SK-N-SH (cell line): ENCODE measurements around the gene EIF4G1. TPM values are rescaled to one million over a fixed set of nuclear protein-coding genes. Genes with fewer than 3 reads are reported as not detected.

ENCODE experiments used
- CTCF ChIA-PET: fragments of 300-600, 350-600 bp; formaldehyde crosslinking; extraction: SDS; loops from one replicate; lab custom pipeline; 2021; lab: Yijun Ruan, JAX
- POLR2A ChIA-PET: fragments of 350-600 bp; sonication (Branson Sonifier 250); formaldehyde crosslinking; extraction: SDS; loops from one replicate; lab custom pipeline; 2020; ENCODE audit warnings: antibody characterized with exemption, inconsistent platforms; lab: Yijun Ruan, JAX
- DNase-seq: peaks from one replicate; pipeline ENCODE4 v3.0.0; 2012
- H2AFZ ChIP-seq: fragments of 200-600 bp; sonication (generic); 2 replicates; pipeline ENCODE4 v1.8.1; 2016; ENCODE audit warnings: antibody characterized with exemption, mild to moderate bottlenecking, low read depth
- H3F3A ChIP-seq: fragments of 200-600 bp; sonication (generic); replicated peaks from 2 replicates; pipeline ENCODE3; 2016; ENCODE audit warnings: antibody characterized with exemption, mild to moderate bottlenecking; ENCODE audit not compliant: insufficient read depth
- H3K27ac ChIP-seq, 2 experiments: fragments of 200-500 bp in 1 of 2; fragments of 200-600 bp in 1 of 2; sonication (Bioruptor generic) in 1 of 2; sonication (generic), shearing (Covaris generic) in 1 of 2; 2 replicates each; pipeline versions ENCODE4 v1.5.1 to v1.6.1; 2014 to 2016; ENCODE audit warnings: low read depth in 2 of 2, inconsistent platforms in 1 of 2, low read length in 1 of 2, mild to moderate bottlenecking in 1 of 2, mixed read lengths in 1 of 2
- H3K27me3 ChIP-seq: fragments of 200-600 bp; sonication (generic), shearing (Covaris generic); 2 replicates; pipeline ENCODE4 v1.6.1; 2016; ENCODE audit warnings: mixed run types; ENCODE audit not compliant: insufficient read depth
- H3K36me3 ChIP-seq, 2 experiments: fragments of 200-500 bp in 1 of 2; fragments of 200-600 bp in 1 of 2; sonication (Bioruptor generic) in 1 of 2; sonication (generic) in 1 of 2; replicated peaks in 1 of 2; 2 replicates each; pipeline versions ENCODE3 to v1.5.1; 2014 to 2016; ENCODE audit warnings: low read length in 1 of 2, mild to moderate bottlenecking in 1 of 2; ENCODE audit not compliant: insufficient read depth in 2 of 2, control insufficient read depth in 1 of 2
- H3K4me1 ChIP-seq, 2 experiments: fragments of 200-500 bp in 1 of 2; fragments of 200-600 bp in 1 of 2; sonication (Bioruptor generic) in 1 of 2; sonication (generic), shearing (Covaris generic) in 1 of 2; 2 replicates each; pipeline versions ENCODE4 v1.5.1 to v1.6.1; 2014 to 2016; ENCODE audit warnings: low read depth in 1 of 2, low read length in 1 of 2, mixed run types in 1 of 2; ENCODE audit not compliant: insufficient read depth in 2 of 2, control insufficient read depth in 1 of 2
- H3K4me2 ChIP-seq: fragments of 200-600 bp; sonication (generic), shearing (Covaris generic); 2 replicates; pipeline ENCODE4 v1.6.1; 2017; ENCODE audit warnings: mixed run types
- H3K4me3 ChIP-seq, 2 experiments: fragments of 200-500 bp in 1 of 2; fragments of 200-600 bp in 1 of 2; sonication (Bioruptor generic) in 1 of 2; sonication (generic), shearing (Covaris generic) in 1 of 2; 2 replicates each; pipeline versions ENCODE4 v1.5.1 to v1.8.1; 2014 to 2016; ENCODE audit warnings: low read depth in 2 of 2, inconsistent platforms in 1 of 2, low read length in 1 of 2, mild to moderate bottlenecking in 1 of 2, mixed read lengths in 1 of 2, moderate library complexity in 1 of 2
- H3K79me2 ChIP-seq: fragments of 200-600 bp; sonication (generic); 2 replicates; pipeline ENCODE4 v1.8.1; 2017; ENCODE audit warnings: mild to moderate bottlenecking; ENCODE audit not compliant: insufficient read depth
- H3K9ac ChIP-seq: fragments of 200-600 bp; sonication (generic); 2 replicates; pipeline ENCODE4 v1.6.1; 2017; ENCODE audit warnings: mixed run types
- H3K9me2 ChIP-seq: fragments of 200-600 bp; sonication (generic); 2 replicates; pipeline ENCODE4 v1.6.1; 2017; ENCODE audit warnings: mixed run types
- H3K9me3 ChIP-seq: fragments of 200-600 bp; sonication (generic); 2 replicates; pipeline ENCODE4 v1.6.1; 2017; ENCODE audit warnings: mixed run types, mild to moderate bottlenecking, moderate library complexity
- H4K20me1 ChIP-seq: fragments of 200-600 bp; sonication (generic); 2 replicates; pipeline ENCODE4 v1.6.1; 2017; ENCODE audit warnings: mild to moderate bottlenecking, mixed run types; ENCODE audit not compliant: insufficient read depth
- EZH2phosphoT487 ChIP-seq: fragments of 200-600 bp; sonication (generic); IDR thresholded peaks from 2 replicates; pipeline ENCODE4 v1.6.1; 2017; ENCODE audit warnings: low read depth, mixed run types, mild to moderate bottlenecking, antibody characterized with exemption, moderate library complexity, borderline replicate concordance
- FOSL2 ChIP-seq: IDR thresholded peaks from 2 replicates; pipeline ENCODE4 v1.4.0; 2012; ENCODE audit warnings: low read depth, mild to moderate bottlenecking, moderate library complexity, borderline replicate concordance
- FOXJ3 ChIP-seq: sonication (generic); formaldehyde crosslinking; IDR thresholded peaks from 2 replicates; pipeline ENCODE4 v1.5.1; 2020; ENCODE audit warnings: mild to moderate bottlenecking, missing genetic modification reagents
- NFIC ChIP-seq: IDR thresholded peaks from 2 replicates; pipeline ENCODE4 v1.4.0; 2012; ENCODE audit warnings: borderline replicate concordance
- NRF1 ChIP-seq: IDR thresholded peaks from 2 replicates; pipeline ENCODE4 v1.6.1; 2012; ENCODE audit warnings: low read depth, mild to moderate bottlenecking, low read length
- RCOR1 ChIP-seq: fragments of 150-350 bp; IDR thresholded peaks from 2 replicates; pipeline ENCODE4 v1.6.1; 2017; ENCODE audit warnings: antibody characterized with exemption, low read length
- RXRA ChIP-seq: IDR thresholded peaks from 2 replicates; pipeline ENCODE4 v1.4.0; 2012; ENCODE audit warnings: low read depth, mild to moderate bottlenecking, borderline replicate concordance
- TCF12 ChIP-seq: IDR thresholded peaks from 2 replicates; pipeline ENCODE4 v1.4.0; 2012
- USF1 ChIP-seq: IDR thresholded peaks from 2 replicates; pipeline ENCODE4 v1.4.0; 2012; ENCODE audit warnings: low read depth, borderline replicate concordance
- WGBS: methylation state at CpG from one replicate; pipeline ENCODE4 v1.1.6; 2017; ENCODE audit warnings: low lambda C conversion rate; 5-methylcytosine and 5-hydroxymethylcytosine counted together
- polyA plus RNA-seq, 3 experiments: library from polyadenylated mRNA; depleted of rRNA; stranded (reverse); fragments of >200 nt; gene quantifications; 2 replicates each; pipeline ENCODE4 v1.2.3, GENCODE V29; 2012
- TF ChIP-seq, protein P1 (sequence below): IDR thresholded peaks from 2 replicates; pipeline ENCODE4; 2012

The EIF4G1 gene
- polyA plus RNA-seq, 1 of the 3 experiments (the other 2 are of a cell fraction) = 262 TPM

GRCh38 chr3:184366619-184367289, 52.3 kb downstream of the EIF4G1 start:
- Histone ChIP-seq H3K4me2 (peak overlapping the region; percentile 42; the same call in 1 of the 2 replicates), H2AFZ (no peak overlapping the region), H3K79me2 (peaks cover 33% of the 10 kb centered on the region), H3K9ac (no peak overlapping the region), H3K36me3 (peaks cover 29 to 31% of the 10 kb centered on the region in 2 experiments), H3K4me3 (no peak overlapping the region), H3K4me1 (peaks cover 8 to 29% of the 10 kb centered on the region in 2 experiments; a peak in 3 of 4 replicates), H4K20me1 (peaks cover 43% of the 10 kb centered on the region), H3F3A (peaks cover 51% of the 10 kb centered on the region), H3K27me3 (no peaks in the 10 kb centered on the region), H3K27ac (peak overlapping the region in 1 of 2 experiments; percentile 48; a peak in 1 of 4 replicates), H3K9me2 (no peaks in the 10 kb centered on the region), H3K9me3 (no peaks in the 10 kb centered on the region)
- TF ChIP-seq TCF12 (peak; percentile 33), NFIC (no peak)
- TF ChIP-seq, protein P1, sequence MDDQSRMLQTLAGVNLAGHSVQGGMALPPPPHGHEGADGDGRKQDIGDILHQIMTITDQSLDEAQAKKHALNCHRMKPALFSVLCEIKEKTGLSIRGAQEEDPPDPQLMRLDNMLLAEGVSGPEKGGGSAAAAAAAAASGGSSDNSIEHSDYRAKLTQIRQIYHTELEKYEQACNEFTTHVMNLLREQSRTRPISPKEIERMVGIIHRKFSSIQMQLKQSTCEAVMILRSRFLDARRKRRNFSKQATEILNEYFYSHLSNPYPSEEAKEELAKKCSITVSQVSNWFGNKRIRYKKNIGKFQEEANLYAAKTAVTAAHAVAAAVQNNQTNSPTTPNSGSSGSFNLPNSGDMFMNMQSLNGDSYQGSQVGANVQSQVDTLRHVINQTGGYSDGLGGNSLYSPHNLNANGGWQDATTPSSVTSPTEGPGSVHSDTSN = no peak
- ChIA-PET CTCF (interaction anchor here (0.6 to 11.1 kb wide), 4 partner anchors 16 to 176 kb away, joined by 3 to 165 read pairs (median 3); no protein-coding TSS in a partner anchor), POLR2A (no interaction called here)
- WGBS = 88% methylated on average over 5 of the region's 5 CpGs
- DNase-seq = no peak

DNA sequence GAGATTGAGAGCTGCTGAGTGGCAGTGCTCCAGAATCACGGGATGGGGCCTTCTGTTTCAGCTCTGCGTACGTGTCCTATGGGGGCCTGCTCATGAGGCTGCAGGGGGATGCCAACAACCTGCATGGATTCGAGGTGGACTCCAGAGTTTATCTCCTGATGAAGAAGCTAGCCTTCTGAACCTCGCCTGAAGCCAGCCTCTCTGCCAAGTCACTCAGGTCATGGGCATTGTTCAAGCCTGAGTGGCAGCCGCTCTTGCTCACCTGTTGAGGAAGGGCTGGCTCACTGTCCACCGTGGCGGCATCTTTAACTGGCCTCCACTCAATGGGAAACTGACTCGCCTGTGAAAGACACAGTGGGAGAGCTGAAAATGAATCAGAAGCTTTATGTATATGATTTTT, 53.7 kb downstream of the EIF4G1 start:
- Histone ChIP-seq H3K27ac (peak overlapping the region in 1 of 2 experiments; percentile 48; a peak in 3 of 4 replicates), H3K9me2 (no peaks in the 10 kb centered on the region), H4K20me1 (peaks cover 43% of the 10 kb centered on the region), H2AFZ (no peak overlapping the region), H3K9ac (no peak overlapping the region), H3K4me2 (peak overlapping the region; percentile 54; the same call in 1 of the 2 replicates), H3K36me3 (peaks cover 29 to 31% of the 10 kb centered on the region in 2 experiments), H3K27me3 (no peaks in the 10 kb centered on the region), H3K79me2 (peaks cover 29% of the 10 kb centered on the region), H3F3A (peaks cover 45% of the 10 kb centered on the region), H3K9me3 (no peaks in the 10 kb centered on the region), H3K4me3 (no peak overlapping the region), H3K4me1 (peaks cover 8 to 32% of the 10 kb centered on the region in 2 experiments; a peak in 3 of 4 replicates)
- 82% methylated on average over 9 of the region's 9 CpGs for WGBS
- TF ChIP-seq NRF1 (no peak), FOSL2 (no peak), EZH2phosphoT487 (no peak), RCOR1 (no peak), USF1 (no peak), RXRA (no peak), FOXJ3 (CRISPR knock-in tag) (no peak)
- no peak for DNase-seq
- CTCF ChIA-PET = interaction anchor here (0.7 to 11.1 kb wide), 7 partner anchors 62 to 456 kb away, joined by 3 to 165 read pairs (median 3); no protein-coding TSS in a partner anchor
- POLR2A ChIA-PET = interaction anchor here (0.8 to 2.0 kb wide), 2 partner anchors 30 to 152 kb away, joined by 3 to 4 read pairs; partner anchors contain the start of gene FAM131A
